Gastrocnemius medialis (tissue), 4 donors: ENCODE results near the gene VSIR.

ENCODE experiments used
- POLR2A ChIP-seq, 2 donors: fragments of 450-650 bp; IDR thresholded peaks; one replicate each; pipeline ENCODE4 v1.6.1; 2017; ENCODE audit warnings: antibody characterized with exemption in 2 of 2, mild to moderate bottlenecking in 2 of 2, moderate library complexity in 2 of 2
- TF ChIP-seq, protein P1 (sequence below), 5 experiments: fragments of 450-650 bp in 3 of 5; fragments of 200-600 bp in 2 of 5; sonication (generic) in 2 of 5; IDR thresholded peaks in 4 of 5; conservative IDR thresholded peaks in 1 of 5; 1 replicate in 4 of 5; 2 replicates in 1 of 5; pipeline ENCODE4 v1.5.1; 2016 to 2019; ENCODE audit warnings: antibody characterized with exemption in 5 of 5, mild to moderate bottlenecking in 3 of 5, moderate library complexity in 3 of 5

DNA sequence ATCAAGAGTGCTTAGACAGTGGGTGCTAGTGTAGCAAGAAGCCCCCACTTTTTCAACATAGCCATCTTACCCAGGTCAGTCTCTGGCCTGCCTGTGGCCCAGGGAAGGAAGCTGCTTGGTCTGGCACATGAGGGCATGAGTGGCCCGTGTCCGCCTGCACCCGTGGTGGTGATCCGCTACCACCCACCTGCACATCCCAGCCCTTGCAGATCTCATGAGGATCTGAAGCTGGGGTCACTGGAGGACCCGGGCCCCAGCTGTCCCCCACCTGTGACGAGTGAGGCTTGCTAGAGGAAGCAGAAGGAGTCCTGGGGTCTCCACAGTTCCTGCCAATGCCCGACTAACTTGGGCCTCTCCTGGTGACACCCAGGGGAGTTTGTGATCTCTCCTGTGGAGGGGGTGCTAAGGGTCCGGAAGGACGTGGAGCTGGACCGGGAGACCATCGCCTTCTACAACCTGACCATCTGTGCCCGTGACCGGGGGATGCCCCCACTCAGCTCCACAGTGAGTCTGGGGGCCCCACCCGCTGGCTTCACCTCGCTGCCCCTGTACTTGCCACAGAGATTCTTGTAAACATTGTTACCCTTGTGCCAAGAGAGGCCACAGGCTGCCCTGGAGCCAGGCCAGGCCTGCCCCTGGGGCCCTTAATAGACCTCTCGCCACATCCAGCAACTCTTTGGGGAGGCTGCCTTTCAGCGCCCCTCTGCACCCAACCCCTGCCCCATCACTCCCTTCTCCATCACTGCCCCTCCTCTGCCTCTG lies 10.8 kb upstream of the VSIR start:
- TF ChIP-seq, protein P1, sequence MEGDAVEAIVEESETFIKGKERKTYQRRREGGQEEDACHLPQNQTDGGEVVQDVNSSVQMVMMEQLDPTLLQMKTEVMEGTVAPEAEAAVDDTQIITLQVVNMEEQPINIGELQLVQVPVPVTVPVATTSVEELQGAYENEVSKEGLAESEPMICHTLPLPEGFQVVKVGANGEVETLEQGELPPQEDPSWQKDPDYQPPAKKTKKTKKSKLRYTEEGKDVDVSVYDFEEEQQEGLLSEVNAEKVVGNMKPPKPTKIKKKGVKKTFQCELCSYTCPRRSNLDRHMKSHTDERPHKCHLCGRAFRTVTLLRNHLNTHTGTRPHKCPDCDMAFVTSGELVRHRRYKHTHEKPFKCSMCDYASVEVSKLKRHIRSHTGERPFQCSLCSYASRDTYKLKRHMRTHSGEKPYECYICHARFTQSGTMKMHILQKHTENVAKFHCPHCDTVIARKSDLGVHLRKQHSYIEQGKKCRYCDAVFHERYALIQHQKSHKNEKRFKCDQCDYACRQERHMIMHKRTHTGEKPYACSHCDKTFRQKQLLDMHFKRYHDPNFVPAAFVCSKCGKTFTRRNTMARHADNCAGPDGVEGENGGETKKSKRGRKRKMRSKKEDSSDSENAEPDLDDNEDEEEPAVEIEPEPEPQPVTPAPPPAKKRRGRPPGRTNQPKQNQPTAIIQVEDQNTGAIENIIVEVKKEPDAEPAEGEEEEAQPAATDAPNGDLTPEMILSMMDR (IDR thresholded peaks at IDR 0.05 in 4 of 5, conservative IDR thresholded peaks at IDR 0.05 in 1 of 5), result no peak
- no peak for TF ChIP-seq POLR2A (IDR thresholded peaks at IDR 0.05)
